Suprapubic skin (tissue), 4 donors: ENCODE data around the gene OLFM1. TPM values are rescaled to one million over a fixed set of nuclear protein-coding genes. Genes with fewer than 3 reads are reported as not detected.

Experiments used
- DNase-seq, 2 donors: peaks; one replicate each; pipeline ENCODE4 v3.0.0-alpha.2; 2019; ENCODE audit warnings: low spot score in 2 of 2
- H3K27ac ChIP-seq: fragments of 200-600 bp; sonication (generic); one replicate; pipeline ENCODE4 v1.5.1; 2019
- H3K27me3 ChIP-seq: fragments of 200-600 bp; sonication (generic); one replicate; pipeline ENCODE4 v1.5.1; 2019
- H3K36me3 ChIP-seq: fragments of 200-600 bp; sonication (generic); one replicate; pipeline ENCODE4 v1.5.1; 2019
- H3K4me1 ChIP-seq: fragments of 200-600 bp; sonication (generic); one replicate; pipeline ENCODE4 v1.5.1; 2019
- H3K4me3 ChIP-seq: fragments of 200-600 bp; sonication (generic); one replicate; pipeline ENCODE4 v1.5.1; 2019; ENCODE audit warnings: mild to moderate bottlenecking
- H3K9me3 ChIP-seq: fragments of 200-600 bp; sonication (generic); one replicate; pipeline ENCODE4 v1.5.1; 2019
- CTCF ChIP-seq, 2 donors: fragments of 200-600 bp in 1 of 2; fragments of 450-650 bp in 1 of 2; sonication (generic) in 1 of 2; IDR thresholded peaks; one replicate each; pipeline ENCODE4 v1.5.1; 2016 to 2019; ENCODE audit warnings: antibody characterized with exemption in 2 of 2, mild to moderate bottlenecking in 1 of 2, moderate library complexity in 1 of 2
- EP300 ChIP-seq: sonication (generic); formaldehyde crosslinking; IDR thresholded peaks from one replicate; pipeline ENCODE4 v1.6.1; 2017; ENCODE audit warnings: antibody characterized with exemption
- POLR2A ChIP-seq, 2 donors: fragments of 450-650 bp; IDR thresholded peaks; one replicate each; pipeline ENCODE4 v1.6.1; 2017; ENCODE audit warnings: antibody characterized with exemption in 2 of 2, mild to moderate bottlenecking in 2 of 2, moderate library complexity in 2 of 2
- POLR2AphosphoS5 ChIP-seq, 3 donors: sonication (generic); formaldehyde crosslinking; IDR thresholded peaks; one replicate each; pipeline ENCODE4 v1.6.1; 2017; ENCODE audit warnings: antibody characterized with exemption in 3 of 3
- WGBS: methylation state at CpG from one replicate; pipeline ENCODE4 v1.1.5; 2018; 5-methylcytosine and 5-hydroxymethylcytosine counted together
- total RNA-seq, 4 donors: library from RNA; depleted of rRNA; stranded (reverse); fragments of >200 nt; gene quantifications; one replicate each; pipeline ENCODE4 v1.1.0, GENCODE V29; 2016

Gene OLFM1
- total RNA-seq, 4 donors from 2014 or later, result 4.0 to 15.4 (median 11.7) TPM

- WGBS, result 56% methylated on average over 8 of the region's 22 CpGs
Measured at GRCh38 chr9:135070198-135070951, 17.1 kb upstream of the OLFM1 start.

GRCh38 chr9:135070964-135071735, 16.3 kb upstream of the OLFM1 start:
- 64% methylated on average over 16 of the region's 16 CpGs for WGBS
- peak in 1 of 2 donors; percentile 61 for DNase-seq
- TF ChIP-seq POLR2A (IDR thresholded peaks at IDR 0.05) (no peak), POLR2AphosphoS5 (IDR thresholded peaks at IDR 0.05) (no peak), EP300 (no peak), CTCF (IDR thresholded peaks at IDR 0.05) (no peak)
- Histone ChIP-seq H3K9me3 (no peaks in the 10 kb centered on the region), H3K27ac (no peak overlapping the region), H3K4me3 (no peak overlapping the region), H3K36me3 (no peaks in the 10 kb centered on the region), H3K27me3 (peaks cover 58% of the 10 kb centered on the region), H3K4me1 (peaks cover 16% of the 10 kb centered on the region)

More at GRCh38 chr9:135070198-135070951, 17.1 kb upstream of the OLFM1 start:
- no peaks in the 10 kb centered on the region for H3K36me3 ChIP-seq
- peaks cover 9% of the 10 kb centered on the region for H3K4me1 ChIP-seq
- TF ChIP-seq POLR2A (IDR thresholded peaks at IDR 0.05) (no peak), POLR2AphosphoS5 (IDR thresholded peaks at IDR 0.05) (no peak), CTCF (IDR thresholded peaks at IDR 0.05) (no peak), EP300 (no peak)
- no peaks in the 10 kb centered on the region for H3K9me3 ChIP-seq
- H3K27ac ChIP-seq, result no peak overlapping the region
- H3K27me3 ChIP-seq, result peaks cover 62% of the 10 kb centered on the region
- peak; percentile 45 to 57 for DNase-seq
- no peak overlapping the region for H3K4me3 ChIP-seq

GRCh38 chr9:135073081-135073740, 14.3 kb upstream of the OLFM1 start:
- Histone ChIP-seq H3K4me3 (no peak overlapping the region), H3K27ac (no peak overlapping the region), H3K9me3 (no peaks in the 10 kb centered on the region), H3K27me3 (peaks cover 59% of the 10 kb centered on the region), H3K4me1 (peaks cover 21% of the 10 kb centered on the region), H3K36me3 (no peaks in the 10 kb centered on the region)
- peak; percentile 29 to 67 for DNase-seq
- 84% methylated on average over 12 of the region's 13 CpGs for WGBS
- TF ChIP-seq POLR2A (IDR thresholded peaks at IDR 0.05), result no peak
- no peak for TF ChIP-seq CTCF (IDR thresholded peaks at IDR 0.05)
- TF ChIP-seq POLR2AphosphoS5 (IDR thresholded peaks at IDR 0.05), result no peak
- no peak for TF ChIP-seq EP300

GRCh38 chr9:135073741-135074305, 13.6 kb upstream of the OLFM1 start:
- Histone ChIP-seq H3K27ac (no peak overlapping the region), H3K27me3 (peaks cover 52% of the 10 kb centered on the region), H3K9me3 (no peaks in the 10 kb centered on the region), H3K36me3 (no peaks in the 10 kb centered on the region), H3K4me3 (no peak overlapping the region), H3K4me1 (peaks cover 21% of the 10 kb centered on the region)
- peak; percentile 46 to 72 for DNase-seq
- no peak for TF ChIP-seq CTCF (IDR thresholded peaks at IDR 0.05)
- no peak for TF ChIP-seq POLR2A (IDR thresholded peaks at IDR 0.05)
- TF ChIP-seq EP300, result no peak
- no peak for TF ChIP-seq POLR2AphosphoS5 (IDR thresholded peaks at IDR 0.05)
- 94% methylated on average over 5 of the region's 9 CpGs for WGBS
